RPMI7951 (cell line): ENCODE data around the gene RRM2. TPM values are rescaled to one million over a fixed set of nuclear protein-coding genes. Genes with fewer than 3 reads are reported as not detected.
A peak's percentile ranks its signal among the peaks of the same experiment; 100 is the strongest.
"Not testable (repeated sequence)": the region's sequence is repeated elsewhere in the genome, so short reads cannot be mapped to it uniquely, and the experiment has no call there.

ENCODE experiments used
- DNase-seq: peaks from one replicate; pipeline ENCODE4 v3.0.0-alpha.2; 2012; ENCODE audit warnings: low read depth
- total RNA-seq: library from RNA; depleted of rRNA; stranded (reverse); fragments of >200 nt; shearing (Covaris generic); gene quantifications from 2 replicates; pipeline ENCODE4 v1.2.3, GENCODE V29; 2014

The RRM2 gene
- total RNA-seq, 1 experiment from 2014 or later, result 144 TPM

DNA sequence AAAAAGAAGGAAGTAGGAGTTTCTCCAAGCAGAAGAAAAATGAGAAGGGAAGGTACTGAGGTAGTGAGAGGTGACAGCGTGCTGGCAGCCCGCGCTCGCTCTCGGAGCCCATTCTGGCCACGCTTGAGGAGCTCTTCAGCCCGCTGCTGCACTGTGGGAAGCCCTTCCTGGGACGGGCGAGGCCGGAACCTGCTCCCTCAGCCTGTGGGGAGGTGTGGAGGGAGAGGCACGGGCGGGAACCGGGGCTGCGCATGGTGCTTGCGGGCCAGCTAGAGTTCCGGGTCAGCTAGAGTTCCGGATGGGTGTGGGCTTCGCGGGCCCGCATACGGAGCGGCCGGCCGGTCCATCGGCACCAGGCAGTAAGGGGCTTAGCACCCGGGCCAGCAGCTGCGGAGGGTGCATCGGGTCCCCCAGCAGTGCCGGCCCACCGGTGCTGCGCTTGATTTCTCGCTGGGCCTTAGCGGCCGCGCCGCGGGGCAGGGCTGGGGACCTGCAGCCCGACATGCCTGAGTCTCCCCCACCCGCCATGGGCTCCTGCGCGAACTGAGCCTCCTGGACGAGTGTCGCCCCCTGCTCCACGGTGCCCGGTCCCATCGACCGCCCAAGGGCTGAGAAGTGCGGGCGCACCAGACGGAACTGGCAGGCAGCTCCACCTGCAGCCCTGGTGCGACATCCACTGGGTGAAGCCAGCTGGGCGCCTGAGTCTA is 31.2 kb upstream of the RRM2 start:
- DNase-seq, result no peak

- DNase-seq, result not testable (repeated sequence)
These were observed 30.7 kb upstream of the RRM2 start for GRCh38 chr2:10091889-10092244.

DNA sequence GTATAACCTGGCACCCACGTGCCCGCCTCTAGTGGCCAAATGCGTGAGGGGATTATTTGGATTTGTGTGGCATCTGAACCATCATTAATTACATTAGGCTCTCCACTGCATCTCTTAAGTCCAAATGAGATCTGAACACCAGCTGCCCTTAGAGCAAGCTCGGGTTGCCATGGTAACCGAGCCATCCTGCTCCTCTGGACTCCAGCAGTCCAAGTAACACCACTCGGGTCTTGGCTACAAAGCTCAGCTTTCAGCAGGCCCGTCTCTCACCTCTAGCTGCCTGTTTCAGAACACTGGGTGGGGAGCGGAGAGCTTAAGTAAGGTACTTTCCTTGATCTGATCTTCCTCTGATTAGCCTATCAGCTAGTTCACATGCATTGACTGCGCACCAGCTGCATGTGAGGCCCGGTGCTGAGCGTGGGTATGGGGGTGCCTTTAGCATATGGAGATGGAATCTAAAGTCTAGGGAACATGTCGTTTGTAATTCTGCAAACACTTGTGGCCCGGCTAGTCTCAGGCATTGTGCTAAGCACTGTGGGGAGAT is 28.2 kb upstream of the RRM2 start:
- DNase-seq, result no peak

DNA sequence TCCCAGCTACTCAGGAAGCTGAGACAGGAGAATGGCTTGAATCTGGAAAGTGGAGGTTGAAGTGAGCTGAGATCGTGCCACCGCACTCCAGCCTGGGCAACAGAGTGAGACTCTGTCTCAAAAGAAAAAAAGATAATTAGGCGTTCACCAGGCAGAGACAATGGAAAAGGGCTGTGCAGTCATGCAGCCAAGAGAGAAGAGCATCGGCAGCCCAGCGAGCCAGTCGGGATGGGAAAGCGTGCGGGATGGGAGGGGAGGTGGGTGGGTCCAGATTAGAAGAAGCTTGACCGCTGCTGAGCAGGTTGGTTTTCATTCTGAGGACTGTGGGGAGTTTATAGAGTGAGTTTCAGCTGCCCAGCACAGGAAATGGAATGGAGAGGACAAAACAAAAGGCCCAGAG is 27.4 kb upstream of the RRM2 start:
- DNase-seq, result no peak

DNA sequence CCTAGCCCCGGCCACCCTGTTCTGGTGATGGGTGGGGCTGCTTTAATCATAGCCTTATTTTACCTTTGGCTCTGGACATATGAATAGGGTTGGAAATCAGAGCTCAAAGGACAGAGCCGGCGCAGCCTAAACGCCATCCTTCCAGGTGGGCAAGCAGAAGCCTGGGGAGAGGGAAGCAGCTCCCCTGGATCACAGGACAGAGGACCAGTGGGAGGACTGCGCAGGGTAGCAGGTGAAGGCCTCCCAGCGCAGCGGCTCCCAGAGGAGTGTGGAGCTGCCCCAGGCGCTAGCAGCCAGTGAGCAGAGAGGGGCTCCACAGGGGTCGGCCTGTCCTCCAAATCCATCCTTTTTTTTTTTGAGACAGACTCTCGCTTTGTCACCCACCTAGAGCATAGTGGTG is 25.9 kb upstream of the RRM2 start:
- DNase-seq, result no peak

- DNase-seq, result peak; percentile 62
These were observed 25.0 kb upstream of the RRM2 start for GRCh38 chr2:10097352-10098148.

GRCh38 chr2:10101491-10101890 is 21.0 kb upstream of the RRM2 start:
- no peak for DNase-seq

DNA sequence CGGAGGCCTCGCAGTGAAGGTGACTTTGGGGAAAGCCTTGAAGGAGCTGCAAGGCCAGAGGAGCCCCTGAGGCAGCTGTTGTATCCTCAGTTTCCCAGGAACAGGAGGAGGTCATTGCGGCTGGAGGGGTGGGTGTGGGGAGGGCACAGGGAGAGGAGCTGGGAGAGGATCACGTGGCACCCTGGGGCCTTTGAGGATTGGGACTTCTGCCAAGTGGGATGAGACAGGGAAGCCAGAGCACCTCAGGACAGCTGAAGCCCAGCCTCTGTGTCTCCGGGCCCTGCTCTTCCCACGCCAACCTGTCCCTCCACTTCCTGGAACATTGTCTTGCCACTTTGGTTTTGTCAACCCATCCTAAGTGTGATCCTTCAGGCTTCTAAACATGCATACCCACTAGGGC is 19.4 kb upstream of the RRM2 start:
- DNase-seq, result no peak

DNA sequence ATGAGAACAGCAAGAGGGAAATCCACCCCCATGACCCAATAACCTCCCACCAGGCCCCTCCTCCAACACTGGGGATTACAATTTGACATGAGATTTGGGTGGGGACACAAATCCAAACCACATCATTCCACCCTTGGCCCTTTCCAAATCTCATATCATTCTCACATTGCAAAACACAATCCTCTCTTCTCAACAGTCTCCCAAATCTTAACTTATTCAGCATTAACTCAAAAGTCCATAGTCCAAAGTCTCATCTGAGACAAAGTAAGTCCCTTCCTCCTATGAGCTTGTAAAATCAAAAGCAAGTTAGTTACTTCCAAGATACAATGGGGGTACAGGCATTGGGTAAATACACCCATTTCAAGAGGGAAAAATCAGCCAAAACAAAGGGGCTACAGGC is 17.6 kb upstream of the RRM2 start:
- not testable (repeated sequence) for DNase-seq

DNA sequence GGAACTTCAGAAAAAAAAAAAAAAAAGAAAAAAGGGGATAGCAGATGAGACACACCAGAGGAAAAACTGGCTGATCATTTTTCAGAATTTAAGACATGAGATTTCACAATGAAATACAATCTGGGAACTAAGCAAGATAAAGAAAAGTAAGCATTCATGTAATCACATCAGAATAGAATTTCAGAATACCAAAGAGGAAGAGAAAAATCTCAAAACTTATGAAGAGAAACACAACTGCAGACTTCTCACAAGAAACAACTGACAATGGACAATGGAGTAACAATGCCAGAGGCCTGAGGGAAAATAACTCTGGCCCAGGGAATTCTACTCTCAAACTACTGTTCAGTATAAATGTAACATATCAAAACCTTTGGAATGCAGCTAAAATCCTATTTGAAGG is 13.2 kb upstream of the RRM2 start:
- DNase-seq, result no peak

DNA sequence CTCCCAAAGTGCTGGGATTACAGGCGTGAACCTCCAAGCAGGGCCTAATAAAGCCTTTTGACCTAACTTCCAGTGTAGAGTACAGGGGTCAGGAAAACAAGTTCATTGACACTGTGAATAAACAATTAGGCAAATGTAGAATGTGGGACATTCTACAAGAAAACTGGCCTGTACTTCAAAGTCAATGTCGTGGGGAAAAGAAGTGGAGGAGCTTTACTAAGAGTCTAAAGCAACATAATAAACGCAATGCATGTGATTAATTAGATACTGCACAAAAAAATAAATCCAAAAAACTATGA is 3.6 kb upstream of the RRM2 start:
- no peak for DNase-seq

DNA sequence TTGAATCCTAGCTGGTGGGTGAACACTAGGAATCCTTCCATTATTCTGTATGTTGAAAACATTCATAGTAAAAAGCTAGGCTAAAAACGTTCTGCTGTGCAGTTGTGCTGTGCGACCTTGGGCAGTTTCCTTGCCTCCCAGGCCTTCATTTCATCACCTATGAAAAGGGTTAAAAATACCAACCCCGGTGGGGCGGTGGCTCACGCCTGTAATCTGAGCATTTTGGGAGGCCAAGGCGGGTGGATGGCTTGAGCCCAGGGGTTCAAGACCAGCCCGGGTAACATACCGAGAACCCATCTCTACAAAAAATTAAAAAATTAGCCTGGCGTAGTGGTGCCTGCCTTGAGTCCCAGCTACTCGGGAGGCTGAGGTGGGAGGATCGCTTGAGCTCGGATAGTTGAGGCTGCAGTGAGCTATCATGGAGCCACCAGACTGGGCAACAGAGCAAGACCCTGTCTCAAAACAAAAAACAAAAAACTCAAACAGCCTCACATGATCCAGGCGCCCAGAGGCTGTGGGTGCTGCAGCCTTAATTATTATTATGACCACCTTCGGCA is 2.9 kb upstream of the RRM2 start:
- DNase-seq, result no peak

DNA sequence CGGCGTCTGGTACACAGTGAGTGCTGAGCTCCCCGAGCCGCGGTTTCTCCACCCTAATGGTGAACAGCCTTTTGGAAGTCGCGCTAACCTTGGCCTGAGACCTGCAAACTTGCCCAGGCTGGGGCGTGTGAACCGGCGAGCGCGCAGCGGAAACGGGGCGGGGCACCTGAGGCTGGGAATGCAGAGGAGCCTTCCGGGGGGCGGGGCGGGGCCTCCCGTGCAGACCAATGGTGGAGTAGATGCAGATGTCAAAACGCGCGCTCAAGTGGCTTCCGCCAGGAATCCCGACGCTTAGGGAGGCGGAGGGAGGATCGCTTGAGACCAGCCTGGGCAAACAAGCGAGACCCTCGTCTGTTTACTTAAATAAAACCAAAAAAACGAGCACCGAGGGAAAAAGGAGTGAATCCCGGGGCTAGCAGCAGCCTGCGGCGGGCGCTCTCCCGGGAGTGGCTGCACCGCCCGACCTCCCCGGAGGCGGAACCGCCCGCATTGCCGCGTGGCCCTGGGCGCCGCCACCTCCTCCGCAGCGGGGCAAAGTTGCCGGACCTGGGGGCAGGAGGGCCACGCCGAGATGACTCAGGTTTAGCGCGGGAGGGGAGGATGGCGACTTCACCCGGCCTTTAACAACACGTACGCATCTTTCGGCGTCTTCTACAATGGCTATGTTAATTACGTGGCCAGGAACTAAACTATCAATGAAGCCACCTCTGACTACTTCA is 2.2 kb upstream of the RRM2 start:
- peak; percentile 96 for DNase-seq

DNA sequence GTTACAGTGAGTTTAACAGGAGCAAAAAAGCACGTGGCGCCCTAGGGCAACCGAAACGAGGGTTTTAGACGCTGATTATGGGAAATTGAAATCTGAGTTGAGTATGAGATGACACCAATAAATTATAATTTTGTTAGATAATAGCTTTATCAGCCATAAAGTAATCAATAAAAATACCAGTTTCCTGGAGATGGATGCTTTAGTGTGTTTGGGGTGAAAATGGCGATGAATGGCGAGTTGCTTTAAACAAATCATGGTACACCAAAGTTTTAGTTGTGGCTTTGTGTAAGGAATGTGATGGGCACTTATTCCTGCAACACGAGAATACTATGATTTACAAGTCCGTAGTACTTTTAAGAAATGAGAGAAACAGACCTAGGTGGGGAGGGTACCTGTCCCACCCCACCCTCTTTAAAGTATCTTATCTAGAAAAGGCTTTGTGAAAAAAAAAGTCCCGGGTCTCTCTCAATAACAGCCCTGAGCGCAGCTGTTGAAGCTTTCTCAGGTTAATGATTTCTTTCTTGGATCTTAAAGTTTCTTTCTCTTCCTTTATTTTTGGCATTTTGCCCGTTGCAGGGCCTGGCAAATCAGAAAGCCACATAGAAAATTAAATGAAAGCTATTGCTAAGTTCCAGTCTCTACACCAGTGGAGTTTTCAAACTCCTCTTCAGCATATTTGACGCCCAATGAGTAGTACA is 1.5 kb upstream of the RRM2 start:
- peak; percentile 61 for DNase-seq

DNA sequence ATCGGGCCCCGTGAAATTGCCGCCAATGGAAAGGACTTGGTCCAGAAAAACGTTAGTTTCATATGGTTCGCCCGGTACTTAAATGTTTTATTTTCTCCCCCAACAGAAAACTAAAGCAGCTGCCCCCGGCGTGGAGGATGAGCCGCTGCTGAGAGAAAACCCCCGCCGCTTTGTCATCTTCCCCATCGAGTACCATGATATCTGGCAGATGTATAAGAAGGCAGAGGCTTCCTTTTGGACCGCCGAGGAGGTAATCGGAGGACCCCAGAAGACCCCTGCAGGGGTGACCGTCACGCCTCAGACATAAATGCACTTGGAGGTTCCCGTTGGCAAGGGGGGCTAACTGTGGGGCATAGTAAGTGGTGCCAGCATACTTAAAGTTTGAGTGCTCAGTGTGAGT is 742 bp downstream of the RRM2 start:
- no peak for DNase-seq

- peak; percentile 79 for DNase-seq
These were observed 2.1 kb downstream of the RRM2 start for GRCh38 chr2:10124538-10125045.

DNA sequence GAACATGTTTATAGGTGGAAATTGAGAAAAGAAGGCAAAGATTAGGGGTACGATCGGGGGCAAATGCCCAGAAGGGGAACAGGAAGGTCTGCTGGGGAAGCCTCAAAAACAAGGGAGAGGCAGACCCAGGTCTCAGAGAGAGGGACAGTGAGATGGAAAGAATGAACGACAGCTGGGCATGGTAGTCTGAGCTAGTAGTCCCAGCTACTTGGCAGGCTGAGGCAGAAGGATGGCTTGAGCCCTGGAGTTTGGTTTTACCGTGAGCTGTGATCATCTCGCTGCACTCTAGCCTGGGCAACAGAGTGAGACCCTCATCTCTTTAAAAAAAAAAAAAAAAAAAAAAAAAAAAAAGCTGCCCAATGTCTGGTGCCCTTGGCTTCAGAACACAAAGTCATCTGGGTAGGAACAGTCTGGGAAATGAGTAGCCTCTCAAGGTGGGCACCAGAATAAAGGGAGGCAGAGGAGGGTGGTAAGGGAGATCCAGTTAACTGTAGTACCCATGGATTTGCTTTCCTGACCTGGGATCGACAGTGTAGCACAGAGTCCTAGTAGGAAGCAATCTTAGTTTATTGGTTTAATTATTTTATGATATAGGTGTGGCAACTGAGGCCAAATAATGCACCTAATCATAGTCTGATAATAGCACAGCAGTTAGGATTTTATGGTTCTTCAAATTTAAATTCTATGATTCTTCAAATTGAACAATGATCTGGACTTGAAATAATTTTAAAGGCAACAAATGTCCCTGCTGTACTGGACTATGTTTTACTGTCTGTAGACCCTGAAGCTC is 3.5 kb downstream of the RRM2 start:
- DNase-seq, result no peak

DNA sequence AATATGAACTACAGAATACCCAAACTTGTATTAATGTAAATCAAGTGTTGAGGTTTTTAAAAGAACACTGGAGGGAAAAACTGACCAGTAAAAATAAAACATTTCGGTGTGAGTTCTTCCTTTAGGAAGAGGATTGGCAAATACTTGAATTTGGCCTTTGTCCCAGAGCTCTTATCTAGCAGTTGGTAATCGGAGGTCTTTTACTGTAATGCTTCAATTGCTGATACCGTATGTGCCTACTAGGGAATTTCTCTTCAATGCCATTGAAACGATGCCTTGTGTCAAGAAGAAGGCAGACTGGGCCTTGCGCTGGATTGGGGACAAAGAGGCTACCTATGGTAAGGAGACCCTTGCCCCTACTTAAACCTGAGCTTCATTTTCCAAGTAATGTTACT is 4.1 kb downstream of the RRM2 start:
- DNase-seq, result no peak

DNA sequence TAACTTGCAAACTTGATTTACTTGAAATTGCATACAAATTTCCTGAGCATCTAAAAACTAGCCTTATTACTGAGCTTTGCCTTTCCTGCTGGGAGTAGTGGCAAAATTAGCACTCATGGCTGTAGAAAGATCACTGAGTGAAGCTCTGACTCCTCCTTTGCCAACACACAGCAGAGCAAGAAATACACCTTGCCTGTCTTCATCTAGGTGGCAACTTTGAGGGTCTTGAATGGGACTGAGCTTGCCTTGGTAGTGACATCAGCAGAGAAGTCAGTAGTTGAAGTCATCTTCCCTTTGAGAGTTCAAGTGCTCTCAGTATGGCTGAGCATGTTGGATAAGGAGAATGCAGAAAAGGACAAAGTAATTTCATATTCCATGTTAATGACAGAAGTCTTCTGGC is 5.9 kb downstream of the RRM2 start:
- no peak for DNase-seq

DNA sequence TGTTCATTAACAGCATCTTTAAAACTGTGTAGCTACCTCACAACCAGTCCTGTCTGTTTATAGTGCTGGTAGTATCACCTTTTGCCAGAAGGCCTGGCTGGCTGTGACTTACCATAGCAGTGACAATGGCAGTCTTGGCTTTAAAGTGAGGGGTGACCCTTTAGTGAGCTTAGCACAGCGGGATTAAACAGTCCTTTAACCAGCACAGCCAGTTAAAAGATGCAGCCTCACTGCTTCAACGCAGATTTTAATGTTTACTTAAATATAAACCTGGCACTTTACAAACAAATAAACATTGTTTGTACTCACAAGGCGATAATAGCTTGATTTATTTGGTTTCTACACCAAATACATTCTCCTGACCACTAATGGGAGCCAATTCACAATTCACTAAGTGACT is 7.0 kb downstream of the RRM2 start:
- DNase-seq, result no peak

DNA sequence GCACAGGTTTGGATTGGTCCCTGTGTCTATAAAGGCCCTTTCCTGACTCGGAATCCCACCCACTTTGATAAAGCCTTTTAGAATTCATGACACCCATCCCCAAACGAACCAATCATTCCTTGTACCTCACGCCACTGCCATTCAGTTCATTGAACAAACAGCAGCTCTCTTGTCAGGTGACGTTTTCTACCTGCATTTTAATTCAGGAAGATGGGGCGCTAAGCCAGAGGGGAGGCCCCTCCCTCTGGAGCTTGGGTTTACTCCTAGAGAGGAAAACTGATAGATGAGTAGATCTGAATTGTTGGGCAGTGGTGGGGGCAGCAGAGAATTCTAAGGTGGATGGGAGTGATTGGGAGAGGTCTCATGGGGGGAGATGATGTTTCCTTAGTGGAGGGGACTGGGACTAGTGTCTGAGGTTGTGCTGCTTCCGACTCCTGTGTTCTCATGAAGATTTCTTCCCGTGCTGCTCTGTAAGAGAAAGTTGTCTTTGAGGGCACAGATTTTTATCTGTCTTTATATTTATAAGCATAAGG is 9.6 kb downstream of the RRM2 start:
- no peak for DNase-seq
